HG02763 (cell line): ENCODE data around the gene CCDC57.
"Not testable (repeated sequence)": the region's sequence is repeated elsewhere in the genome, so short reads cannot be mapped to it uniquely, and the experiment has no call there.

Experiments used
- ATAC-seq: cut with Tn5 transposase; IDR thresholded peaks from one replicate; pipeline ENCODE4 v1.9.1; 2021; ENCODE audit warnings: mild to moderate bottlenecking, moderate library complexity; ENCODE audit not compliant: unreplicated experiment

Gene CCDC57

DNA sequence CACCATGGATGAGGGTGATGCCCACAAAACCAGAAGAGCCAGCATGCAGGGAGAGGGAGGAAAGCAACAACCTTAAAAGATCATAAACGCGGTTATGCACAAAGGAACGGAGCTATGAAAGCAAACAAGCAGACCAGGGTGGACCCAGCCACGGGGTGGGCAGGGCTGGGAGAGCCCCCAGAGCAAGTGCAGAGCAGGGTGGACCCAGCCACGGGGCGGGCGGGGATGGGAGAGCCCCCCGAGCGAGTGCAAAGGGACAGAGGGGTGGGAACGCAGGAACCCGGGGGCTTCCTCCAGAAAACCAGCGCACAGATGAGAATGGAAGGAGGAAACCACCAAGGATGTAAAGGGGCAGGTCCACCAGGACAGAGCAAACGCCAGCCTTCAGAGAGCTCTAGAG is 33.2 kb downstream of the CCDC57 start:
- no peak for ATAC-seq

DNA sequence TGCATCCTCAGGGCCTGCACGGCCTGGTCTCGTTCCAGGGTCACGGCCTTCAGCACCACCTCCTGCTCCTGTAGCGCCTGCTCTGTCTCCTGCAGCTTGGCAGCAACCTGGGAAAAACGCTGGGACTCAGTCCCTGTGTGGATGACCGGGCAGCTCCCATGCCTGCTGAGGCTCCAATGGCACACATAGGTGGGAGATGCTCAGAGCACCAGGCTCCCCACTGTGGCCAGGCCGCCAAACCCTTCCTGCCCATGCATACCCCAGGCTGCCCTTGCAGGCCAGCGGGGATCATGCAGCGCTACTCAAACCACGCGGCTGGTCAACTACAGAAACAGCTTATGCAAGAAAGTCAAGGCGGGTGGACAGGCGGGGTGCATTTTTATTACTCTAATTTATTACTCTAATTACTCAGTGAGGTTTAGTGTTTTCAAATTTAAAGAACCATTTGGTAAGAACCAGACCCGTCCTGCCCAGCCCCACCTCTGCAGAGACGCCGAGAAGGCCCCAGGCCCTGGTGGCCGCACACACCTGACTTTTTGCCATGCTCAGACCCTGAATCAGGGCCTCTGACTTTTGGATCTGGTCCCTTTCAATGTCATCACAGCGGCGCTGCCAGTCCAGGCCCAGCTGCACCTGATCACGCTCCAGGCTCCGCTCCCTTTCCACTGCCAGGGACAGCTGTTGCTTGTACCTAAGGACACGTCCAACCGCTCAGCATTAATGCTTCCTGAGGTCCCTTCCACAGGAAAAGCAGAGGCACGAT is 34.0 kb downstream of the CCDC57 start:
- no peak for ATAC-seq

DNA sequence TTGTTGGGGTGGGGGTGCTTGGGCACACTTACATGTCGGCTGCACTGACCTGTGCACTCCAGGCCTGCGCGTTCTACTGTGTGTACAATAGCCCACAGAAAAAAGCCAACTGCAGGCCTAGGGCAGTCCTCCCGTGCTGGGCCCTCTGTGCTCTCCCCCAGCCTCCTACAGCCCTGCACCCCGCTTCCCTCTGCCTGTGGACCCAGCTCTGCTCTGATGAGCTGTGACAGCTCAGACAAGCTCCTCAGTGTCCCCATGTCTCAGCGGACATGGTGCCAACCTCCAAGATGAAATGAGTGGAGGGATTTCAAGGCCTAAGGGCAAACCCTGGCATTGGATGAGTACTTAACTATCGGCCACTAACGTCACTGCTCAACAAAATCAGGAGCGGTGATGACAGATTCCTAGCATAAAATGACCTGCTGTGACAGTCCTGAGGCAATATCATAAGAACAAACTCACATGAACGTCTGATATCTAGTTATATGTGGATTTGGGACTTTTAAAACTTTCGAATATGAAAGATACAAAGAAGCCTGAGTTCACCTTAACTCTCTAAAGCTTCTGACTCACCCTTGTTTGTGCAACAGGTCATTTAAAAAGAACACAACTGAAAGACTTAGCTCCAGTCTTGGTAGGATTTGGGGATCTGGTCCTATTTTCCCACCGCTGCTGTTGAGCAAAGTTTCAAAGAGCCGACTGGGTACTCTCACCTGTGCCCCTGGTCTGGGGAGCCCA is 34.7 kb downstream of the CCDC57 start:
- ATAC-seq = no peak

DNA sequence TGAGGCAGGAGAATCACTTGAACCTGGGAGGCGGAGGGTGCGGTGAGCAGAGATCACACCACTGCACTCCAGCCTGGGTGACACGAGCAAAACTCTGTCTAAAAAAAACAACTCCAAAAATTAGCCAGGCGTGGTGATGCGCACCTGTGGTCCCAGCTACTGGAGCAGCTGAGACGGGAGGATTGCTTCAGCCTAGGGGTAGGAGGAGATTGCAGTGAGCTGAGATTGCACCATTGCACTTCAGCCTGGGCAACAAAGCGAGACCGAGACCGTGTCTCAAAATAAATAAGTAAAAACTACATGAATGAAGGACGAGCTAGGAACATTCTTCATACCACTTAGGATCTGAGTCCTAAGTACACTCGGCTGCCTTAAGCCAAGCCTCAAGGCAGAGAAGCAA is 35.4 kb downstream of the CCDC57 start:
- ATAC-seq = no peak

DNA sequence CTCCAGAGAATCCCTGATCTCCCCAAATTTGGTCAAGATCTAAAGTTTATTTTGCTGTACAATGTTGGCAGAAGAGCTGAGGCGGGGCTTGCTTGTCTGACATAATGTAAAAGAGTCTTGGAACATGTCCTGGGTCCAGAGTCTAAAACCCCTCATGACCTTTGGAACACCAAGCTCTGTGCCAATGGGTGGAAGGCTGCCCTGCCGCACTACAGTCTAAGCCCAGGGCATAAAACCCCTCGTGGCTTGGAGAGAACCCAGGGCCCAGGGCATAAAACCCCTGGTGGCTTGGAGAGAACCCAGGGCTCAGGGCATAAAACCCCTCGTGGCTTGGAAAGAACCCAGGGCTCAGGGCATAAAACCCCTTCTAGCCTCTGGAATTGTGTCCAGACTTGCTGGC is 36.7 kb downstream of the CCDC57 start:
- no peak for ATAC-seq

DNA sequence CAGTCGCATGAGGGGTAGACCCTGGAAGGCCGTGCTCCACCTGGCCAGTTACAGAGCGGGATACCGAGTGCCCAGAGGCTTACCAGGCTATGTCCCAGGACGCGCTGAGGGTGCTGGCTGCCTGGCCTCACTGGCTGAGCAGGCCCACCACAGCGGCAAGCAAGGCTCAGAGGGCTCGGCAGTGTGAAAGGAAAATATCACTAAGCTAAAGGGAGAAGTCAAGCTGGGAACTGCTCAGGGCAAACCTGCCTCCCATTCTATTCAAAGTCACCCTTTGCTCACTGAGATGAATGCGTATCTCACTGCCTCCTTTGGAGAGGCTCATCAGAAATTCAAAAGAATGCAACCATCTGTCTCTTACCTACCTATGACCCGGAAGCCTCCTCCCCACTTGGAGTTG is 37.4 kb downstream of the CCDC57 start:
- ATAC-seq = no peak

DNA sequence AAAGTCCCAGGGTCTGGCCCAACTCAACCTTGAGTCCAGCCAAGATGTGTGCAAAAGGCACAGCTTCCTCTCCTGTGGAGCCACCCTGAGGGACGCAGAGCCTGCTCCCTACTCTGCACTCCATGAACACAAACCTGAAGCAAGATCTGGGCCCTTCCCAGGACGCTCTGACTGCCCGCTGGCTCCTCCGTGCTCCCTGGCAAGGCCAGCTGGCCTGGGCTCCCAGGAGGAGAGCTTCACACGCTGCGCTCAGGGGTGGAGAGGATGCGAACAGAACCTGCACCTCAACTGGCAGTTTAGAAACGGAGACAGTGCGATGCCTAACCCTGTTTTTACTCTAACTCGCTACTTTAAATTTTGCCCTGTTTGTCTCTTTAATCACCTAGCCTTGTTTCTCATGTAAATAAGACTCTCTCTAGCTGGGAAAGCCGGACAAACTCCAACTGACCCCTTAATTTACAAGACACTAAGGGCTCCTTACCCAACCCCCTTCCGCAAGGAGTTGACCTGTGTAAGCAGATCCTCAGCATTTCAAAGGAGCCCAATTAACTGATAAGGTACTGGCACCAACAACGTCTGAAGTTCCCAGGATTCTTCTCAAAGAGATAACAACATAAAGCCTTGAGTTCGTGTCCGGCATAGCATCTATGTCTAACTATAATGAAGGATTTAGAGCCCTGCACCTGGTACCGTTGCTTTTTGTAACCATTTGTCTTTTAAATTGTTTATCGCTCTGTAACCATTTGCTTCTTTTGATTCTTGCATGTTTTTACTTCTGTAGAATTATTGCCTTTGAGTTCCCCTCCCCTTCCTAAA is 38.4 kb downstream of the CCDC57 start:
- ATAC-seq = not testable (repeated sequence)

DNA sequence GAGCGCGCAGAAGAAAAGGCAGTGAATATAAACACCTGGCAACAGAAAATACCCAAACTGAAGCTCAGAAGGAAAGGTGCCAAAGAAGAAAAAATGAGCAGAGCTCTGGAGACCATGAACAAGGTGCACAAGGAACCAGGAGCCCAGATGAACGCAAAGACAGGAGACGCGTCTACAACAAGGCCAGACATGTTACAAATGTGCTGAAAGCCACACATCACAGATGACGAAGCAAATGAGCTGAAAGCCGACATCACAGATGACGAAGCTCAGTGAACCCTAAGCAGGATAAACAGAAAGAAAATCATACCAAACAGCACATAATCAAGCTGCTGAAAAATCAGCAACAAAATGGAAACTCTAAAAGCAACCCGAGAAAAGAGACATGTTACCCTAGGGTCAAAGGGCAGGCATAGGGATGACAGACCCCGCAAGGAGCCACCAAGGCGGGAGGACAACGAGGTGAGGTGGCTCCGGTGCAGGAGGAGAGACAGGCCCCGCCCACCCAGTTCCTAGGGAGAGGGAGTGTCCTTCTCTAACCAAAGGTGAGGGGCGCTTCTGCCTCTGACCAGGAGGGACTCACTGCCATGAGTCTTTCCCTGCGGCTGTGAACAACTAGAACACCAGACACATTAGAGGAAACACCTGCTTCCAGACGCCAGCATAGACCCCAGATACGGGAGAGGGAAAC is 39.1 kb downstream of the CCDC57 start:
- no peak for ATAC-seq

DNA sequence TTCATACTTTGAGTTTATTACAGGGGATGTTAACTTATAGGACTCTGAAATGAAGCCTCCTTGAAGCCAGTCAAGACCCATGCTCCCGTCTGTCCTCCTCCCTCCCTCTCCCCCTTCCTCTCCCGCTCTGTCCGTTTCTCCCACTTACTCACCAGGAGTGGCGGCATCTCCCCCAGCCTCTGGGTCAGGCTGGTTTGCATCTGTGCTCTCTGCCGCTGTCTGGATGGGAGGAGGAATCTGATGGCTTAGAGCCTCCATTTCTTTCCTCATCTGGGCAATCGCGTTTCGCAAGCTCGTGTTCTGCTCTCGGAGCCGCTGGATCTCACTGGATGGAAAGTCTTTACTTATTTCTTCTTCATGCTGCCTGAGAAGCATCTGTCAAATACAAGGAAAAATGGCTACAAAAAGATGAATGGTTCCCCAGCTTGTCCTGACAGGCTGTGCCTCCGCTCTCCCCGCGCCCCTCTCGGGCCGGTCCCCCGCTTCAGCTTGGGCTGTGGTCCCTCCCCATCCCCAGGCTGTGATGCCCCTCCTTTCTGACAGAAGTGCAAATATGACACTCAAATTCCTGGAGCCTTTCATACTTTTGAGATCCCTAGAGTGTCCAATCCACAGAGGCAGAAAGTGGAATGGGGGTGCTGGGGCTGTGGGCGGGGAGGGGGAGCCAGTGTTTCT is 40.0 kb downstream of the CCDC57 start:
- no peak for ATAC-seq

DNA sequence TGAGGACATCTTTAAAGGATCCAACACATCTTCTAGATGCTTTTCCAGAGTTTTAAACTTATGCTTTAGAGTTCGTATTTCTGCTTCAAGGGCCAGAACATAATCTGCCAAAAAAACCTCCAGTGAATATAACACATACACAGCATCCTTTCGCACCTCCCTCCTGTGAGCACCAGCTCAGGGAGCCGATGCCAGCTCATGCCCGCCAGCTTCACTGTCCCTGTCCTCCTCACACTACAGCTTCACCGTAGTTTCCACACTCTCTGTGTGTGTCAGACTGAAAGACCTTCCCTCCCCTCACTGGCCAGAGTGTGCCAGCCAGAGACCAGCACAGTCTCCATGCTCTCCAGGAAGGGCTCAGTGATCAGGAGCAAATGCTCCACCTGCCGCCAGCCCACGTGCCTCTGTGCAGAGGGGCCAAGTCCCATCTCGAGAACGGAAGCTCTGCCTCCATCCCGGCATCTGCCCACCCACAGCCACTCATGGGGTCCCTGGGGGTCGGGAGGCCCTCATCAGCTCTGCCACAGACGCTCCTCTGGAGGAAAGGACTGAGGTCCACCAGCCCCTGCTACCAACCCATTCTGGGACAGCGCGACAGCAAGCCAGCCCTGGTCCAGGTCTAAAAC is 40.8 kb downstream of the CCDC57 start:
- no peak for ATAC-seq

DNA sequence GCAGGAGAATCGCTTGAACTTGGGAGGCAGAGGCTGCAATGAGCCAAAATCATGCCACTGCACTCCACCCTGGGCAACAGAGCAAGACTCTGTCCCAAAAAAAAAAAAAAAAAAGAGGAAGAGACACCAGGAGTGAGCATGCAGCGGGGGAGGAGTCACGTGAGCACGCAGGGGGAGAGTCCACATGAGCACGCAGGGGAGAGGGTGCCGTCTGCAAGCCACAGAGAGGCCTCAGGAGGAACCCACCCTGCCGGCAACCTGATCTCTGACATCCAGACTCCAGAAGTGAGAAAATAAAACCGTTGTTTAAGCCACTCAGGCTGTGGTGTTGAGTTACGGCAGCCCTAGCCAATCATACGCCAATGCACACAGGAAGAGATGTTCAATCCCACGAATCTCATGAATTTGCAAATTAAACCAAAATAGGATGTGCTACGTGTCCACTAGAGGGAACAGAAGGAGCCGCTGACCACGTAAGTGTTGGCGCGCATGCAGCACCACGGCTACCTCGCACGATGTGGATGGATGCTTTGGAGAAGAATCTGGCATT is 42.2 kb downstream of the CCDC57 start:
- no peak for ATAC-seq

DNA sequence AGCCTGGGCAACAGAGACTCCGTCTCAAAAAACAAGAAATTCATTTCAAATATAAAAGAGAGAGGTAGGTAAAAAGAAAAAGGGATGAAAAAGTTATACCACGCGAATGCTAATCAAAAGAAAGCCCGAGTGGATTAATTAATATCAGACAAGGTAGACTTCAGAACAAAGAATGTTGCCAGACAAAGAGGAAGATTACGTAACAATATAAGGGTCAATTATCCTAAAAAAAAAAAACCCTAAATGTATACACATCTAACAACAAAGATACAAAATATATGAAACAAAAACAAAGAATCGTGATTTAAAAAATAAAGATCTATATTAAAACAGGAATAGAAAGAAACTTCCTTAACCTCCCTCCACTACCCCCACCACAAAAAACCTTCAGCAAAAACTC is 44.1 kb downstream of the CCDC57 start:
- ATAC-seq = no peak

DNA sequence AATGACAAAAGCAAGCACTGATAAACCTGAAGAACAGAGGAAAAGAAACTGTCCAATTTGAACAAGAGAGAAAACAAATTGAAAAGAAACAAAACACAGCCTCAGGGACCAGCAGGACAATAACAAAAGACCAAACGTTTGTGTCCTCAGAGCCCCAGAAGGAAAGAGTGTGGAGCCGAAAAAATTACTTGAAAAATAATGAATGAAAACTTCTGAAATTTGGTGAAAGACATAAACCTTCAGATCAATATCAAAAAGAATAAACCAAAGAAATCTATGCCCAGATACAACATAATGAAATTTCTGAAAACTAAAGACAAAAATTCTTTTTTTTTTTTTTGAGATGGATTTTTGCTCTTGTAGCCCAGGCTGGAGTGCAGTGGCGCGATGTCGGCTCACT is 45.6 kb downstream of the CCDC57 start:
- ATAC-seq = no peak

DNA sequence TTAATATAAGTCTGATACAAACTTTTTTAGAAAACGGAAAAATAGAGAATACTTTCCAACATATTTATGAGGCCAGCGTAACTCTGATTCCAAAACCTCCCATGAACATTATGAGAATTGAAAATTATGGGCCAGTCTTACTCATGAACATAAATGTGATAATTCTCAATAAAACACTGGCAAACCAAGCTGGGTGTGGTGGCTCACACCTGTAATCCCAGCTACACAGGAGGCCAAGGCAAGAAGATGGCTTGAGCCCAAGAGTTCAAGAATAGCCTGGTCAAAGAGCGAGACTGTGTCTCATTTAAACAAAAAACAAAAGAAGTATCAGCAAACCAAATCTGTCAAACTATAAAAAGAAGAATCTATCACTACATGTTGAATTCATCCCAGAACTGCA is 47.8 kb downstream of the CCDC57 start:
- ATAC-seq = no peak

DNA sequence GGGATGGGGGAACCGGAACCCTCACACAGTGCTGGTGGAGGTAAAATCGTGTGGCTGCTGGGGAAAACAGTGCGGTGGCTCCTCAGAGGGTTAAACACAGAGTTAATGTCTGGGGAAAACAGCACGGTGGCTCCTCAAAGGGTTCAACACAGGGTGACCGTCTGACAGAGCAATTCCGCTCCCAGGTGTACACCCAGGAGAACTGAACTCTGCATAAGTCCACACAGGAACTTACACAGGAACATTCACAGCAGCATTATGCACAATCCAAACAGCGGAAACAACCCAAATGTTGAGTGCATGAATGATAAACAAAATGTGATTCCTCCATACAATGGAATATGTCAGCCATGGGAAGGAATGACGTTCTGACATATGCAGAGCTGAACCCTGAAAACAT is 51.4 kb downstream of the CCDC57 start:
- ATAC-seq = no peak

DNA sequence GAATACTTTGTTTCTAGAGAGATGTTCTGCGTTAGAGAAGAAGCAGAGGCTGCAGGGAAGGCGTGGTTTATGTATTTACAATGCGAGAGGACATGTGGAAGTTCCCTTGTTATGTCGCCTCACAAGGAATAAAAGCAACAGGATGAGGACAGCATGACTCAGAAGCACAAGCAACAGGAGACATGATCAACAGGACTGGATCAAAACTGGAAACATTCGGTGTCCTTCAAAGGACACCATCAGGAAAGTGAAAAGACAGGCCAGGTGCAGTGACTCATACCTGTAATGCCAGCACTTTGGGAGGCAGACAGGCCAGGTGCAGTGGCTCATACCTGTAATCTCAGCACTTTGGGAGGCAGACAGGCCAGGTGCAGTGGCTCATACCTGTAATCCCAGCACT is 52.6 kb downstream of the CCDC57 start:
- ATAC-seq = no peak

DNA sequence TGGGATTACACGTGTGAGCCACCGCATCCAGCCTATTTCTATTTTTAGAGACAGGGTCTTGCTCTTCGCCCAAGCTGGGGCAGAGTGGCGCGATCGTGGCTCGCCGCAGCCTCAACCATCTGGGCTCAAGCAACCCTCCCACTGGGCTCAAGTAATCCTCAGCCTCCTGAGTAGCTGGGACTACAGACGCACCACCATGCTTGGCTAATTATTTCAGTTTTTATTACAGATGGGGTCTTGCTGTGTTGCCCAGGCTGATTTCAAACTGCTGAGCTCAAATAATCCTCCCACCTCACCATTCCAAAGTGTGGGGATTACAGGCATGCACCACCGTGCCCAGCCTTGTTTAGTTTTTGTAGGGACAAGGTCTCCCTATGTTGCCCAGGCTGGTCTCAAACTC is 53.8 kb downstream of the CCDC57 start:
- ATAC-seq = no peak

DNA sequence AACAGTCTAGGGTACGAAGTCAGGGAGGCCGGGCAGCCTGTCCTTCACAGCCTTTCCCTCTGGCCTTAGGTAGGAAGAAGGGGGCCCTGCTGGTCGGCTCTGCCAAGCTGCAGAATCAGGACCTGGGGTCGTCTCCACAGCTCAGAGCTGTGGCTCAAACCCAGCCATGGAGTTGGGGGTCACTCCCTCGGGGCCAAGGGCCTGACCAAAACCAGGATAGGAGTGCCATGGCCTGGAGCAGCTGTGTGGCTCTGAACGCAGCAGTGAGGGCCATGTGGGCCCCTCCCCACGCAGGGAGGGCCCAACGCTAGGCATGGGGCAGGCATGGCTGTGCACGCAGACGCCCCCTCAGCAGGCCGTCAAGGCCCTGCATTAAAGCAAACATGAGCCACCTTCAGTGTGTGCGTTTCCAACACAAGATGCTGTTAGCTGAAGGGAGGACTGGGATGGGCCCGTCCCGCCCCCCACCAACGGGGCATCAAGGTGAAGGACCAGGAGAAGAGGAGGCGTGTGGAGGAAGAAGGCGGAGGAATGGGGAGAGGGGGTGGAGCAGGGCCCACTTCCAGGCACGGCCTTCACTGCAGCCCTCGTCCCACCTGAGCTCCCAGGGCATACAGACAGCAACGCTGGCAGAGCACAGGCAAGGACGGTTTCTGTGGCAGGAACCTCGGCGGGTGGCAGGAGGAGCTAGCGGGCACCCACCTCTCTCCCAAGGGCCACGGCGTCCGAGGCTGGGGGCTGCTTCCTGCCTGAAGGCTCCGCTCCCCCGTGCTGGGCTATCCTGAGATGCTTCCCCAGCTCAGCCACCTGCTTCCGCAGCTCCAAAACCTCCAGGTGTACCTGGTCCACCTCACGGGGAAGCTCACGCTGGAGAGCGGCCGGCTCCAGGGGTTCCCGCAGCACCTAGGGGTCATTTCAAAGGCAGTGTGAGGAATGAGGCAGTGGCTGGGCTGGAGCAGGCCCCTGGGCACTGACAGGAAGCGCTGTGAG is 55.3 kb downstream of the CCDC57 start:
- ATAC-seq = no peak
